T-helper 2 cell treated with Interferon-gamma antibody and Interleukin-4, amounts not matched to agents 100 ng/mL and 5 ng/mL, for 36 hours (primary cell): ENCODE data around the gene BOC. TPM values are rescaled to one million over a fixed set of nuclear protein-coding genes. Genes with fewer than 3 reads are reported as not detected.

Experiments
- intact Hi-C: fragments of 100-400 bp; cut with micrococcal nuclease; formaldehyde crosslinking; loops from one replicate; pipeline ENCODE4 v1.15.1; 2023
- total RNA-seq: library from RNA; stranded (reverse); gene quantifications from 2 replicates; pipeline ENCODE4 v1.2.3, GENCODE V29; 2022

Gene BOC
- total RNA-seq, 1 donor from 2014 or later = 0.27 TPM

GRCh38 chr3:113284453-113285050 is 73.2 kb downstream of the BOC start:
- intact Hi-C loops = no loop called here

- intact Hi-C loops = no loop called here
These were observed 73.9 kb downstream of the BOC start for GRCh38 chr3:113285226-113285625.

- intact Hi-C loops = no loop called here
These were observed 74.4 kb downstream of the BOC start for GRCh38 chr3:113285741-113286140.

GRCh38 chr3:113286524-113286923 is 75.2 kb downstream of the BOC start:
- intact Hi-C loops = no loop called here

- intact Hi-C loops = no loop called here
These were observed 75.9 kb downstream of the BOC start for GRCh38 chr3:113287111-113287802.

- intact Hi-C loops = loop anchor here (1.0 kb wide), 5 partner anchors 152 to 706 kb away; no protein-coding TSS in a partner anchor
These were observed 76.7 kb downstream of the BOC start for GRCh38 chr3:113287803-113288648.

GRCh38 chr3:113288881-113289280 is 77.5 kb downstream of the BOC start:
- intact Hi-C loops = loop anchor here (1.0 kb wide), 5 partner anchors 153 to 707 kb away; no protein-coding TSS in a partner anchor

- intact Hi-C loops = no loop called here
These were observed 80.2 kb downstream of the BOC start for GRCh38 chr3:113291572-113291971.

- intact Hi-C loops = no loop called here
These were observed 81.6 kb downstream of the BOC start for GRCh38 chr3:113292933-113293332.

- intact Hi-C loops = no loop called here
These were observed 82.0 kb downstream of the BOC start for GRCh38 chr3:113293348-113293747.

GRCh38 chr3:113295463-113295862 is 84.1 kb downstream of the BOC start:
- intact Hi-C loops = no loop called here

- intact Hi-C loops = no loop called here
These were observed 85.9 kb downstream of the BOC start for GRCh38 chr3:113297287-113297686.

- intact Hi-C loops = no loop called here
These were observed 86.5 kb downstream of the BOC start for GRCh38 chr3:113297841-113298240.

- intact Hi-C loops = no loop called here
These were observed 89.2 kb downstream of the BOC start for GRCh38 chr3:113300596-113300995.

- intact Hi-C loops = no loop called here
These were observed 92.7 kb downstream of the BOC start for GRCh38 chr3:113304102-113304501.

- intact Hi-C loops = no loop called here
These were observed 93.6 kb downstream of the BOC start for GRCh38 chr3:113304856-113305540.

- intact Hi-C loops = no loop called here
These were observed 99.6 kb downstream of the BOC start for GRCh38 chr3:113310960-113311359.

GRCh38 chr3:113312416-113312815 is 101.1 kb downstream of the BOC start:
- intact Hi-C loops = no loop called here

GRCh38 chr3:113314923-113315322 is 103.6 kb downstream of the BOC start:
- intact Hi-C loops = no loop called here

GRCh38 chr3:113329757-113330156 is 118.4 kb downstream of the BOC start:
- intact Hi-C loops = no loop called here

- intact Hi-C loops = no loop called here
These were observed 119.4 kb downstream of the BOC start for GRCh38 chr3:113330742-113331141.

- intact Hi-C loops = no loop called here
These were observed 119.8 kb downstream of the BOC start for GRCh38 chr3:113331187-113331586.
